Measurements from ENCODE around the gene PLAC9.

The PLAC9 gene

GRCh38 chr10:80186364-80187012 is 54.0 kb downstream of the PLAC9 start:
- no peak for DNase-seq

DNA sequence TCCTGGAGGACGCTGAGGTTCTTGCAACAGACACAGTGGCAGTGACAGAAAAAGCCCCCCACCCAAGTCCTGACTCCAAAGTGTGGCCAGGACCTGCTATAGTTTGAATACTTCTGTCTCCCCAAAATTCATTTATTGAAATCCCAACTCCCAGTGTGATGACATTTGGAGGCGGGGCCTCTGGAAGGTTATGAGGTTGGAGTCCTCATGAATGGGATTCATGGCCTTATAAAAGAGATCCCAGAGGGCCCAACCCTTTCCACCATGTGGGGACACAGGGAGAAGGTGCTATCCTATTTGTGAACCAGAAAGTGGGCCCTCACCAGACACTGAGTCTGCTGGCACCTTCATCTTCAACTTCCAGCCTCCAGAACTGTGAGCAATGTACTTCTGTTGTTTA is 54.5 kb downstream of the PLAC9 start:
- no peak for DNase-seq

DNA sequence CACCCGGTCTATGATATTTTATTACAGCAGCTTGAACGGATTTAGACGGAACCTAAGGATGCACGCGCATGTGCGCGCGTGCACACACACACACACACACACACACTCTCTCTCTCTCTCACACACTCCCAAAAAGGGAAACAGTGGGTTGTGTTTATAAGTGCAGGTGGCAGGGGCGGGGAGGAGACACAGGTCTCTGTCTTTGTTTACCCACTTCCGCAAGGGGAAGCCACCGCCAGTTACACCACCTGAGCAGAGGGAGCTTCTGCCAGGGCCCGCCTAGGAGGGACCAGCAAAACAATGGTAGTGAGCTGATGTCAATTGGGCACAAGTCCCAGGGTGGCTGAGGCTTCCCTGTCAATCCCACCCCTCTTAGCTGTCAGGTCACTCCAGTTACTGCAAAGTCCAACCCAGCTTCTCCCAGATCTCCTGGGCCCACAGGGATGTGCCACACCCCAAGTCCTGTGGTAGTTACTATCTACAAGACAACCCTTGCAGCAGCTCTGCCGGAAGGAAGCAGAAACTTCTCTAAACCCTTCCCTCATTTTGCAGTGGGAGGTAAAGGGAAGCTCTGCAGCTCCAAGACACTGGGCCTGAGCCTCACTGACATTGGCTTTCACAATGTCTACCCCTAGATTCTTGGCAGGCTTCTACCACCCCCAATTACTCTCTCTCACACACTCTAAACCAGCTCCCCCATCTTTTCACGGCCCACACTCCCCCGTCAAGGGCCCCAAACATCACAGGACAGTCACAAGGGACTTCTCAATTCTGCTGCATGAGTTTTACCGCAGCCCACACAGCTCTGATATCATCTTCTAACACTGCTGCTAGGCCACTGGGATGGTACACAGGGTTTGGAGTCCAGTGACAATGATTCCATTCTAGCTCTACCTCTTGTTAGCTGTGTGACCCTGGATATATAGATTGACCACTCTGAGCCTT is 55.2 kb downstream of the PLAC9 start:
- DNase-seq: peak; percentile 90

DNA sequence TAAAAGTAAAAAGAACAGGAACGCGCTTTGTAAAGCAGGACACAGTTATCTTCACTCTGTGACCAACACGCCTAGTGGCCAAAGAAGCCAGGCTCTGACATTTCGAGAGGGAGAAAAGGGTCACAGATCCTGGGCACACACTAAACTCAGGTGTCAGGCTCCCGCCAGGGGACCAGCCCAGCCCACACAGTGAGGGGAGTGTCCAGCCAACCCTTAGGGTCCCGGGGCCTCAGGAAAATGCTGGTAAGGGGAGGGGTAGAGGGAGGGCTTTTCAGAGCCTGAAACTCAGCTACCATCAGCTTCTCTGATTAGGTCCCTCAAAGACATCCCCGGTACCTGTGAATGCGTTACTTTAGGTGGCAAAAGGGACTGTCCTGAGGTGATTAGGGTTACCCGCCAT is 56.2 kb downstream of the PLAC9 start:
- no peak for DNase-seq

GRCh38 chr10:80191589-80192270 is 59.2 kb downstream of the PLAC9 start:
- DNase-seq: peak; percentile 40

DNA sequence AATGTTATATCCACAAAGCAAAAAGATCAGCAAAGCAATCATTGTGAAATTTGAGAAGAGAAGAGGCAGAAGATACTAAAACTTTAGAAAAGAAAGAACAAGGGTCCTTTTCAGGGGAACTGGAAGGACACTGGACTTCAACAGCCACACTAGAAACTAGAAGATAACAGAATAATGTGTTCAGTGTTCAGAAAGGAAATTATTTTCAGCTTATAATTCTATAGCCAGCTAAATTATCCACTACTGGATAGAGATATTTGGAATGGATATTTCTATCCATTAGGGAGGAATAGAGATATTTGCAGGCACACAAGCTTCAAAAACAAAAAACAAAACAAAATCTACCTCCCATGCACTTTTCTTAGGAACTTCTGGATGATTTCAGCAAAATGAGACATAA is 60.0 kb downstream of the PLAC9 start:
- no peak for DNase-seq

GRCh38 chr10:80194373-80195045 is 62.0 kb downstream of the PLAC9 start:
- DNase-seq: no peak

Data from CD4-positive, alpha-beta T cell treated with Interleukin-12 subunit alpha and Interleukin-12 subunit beta, for 1 hour (primary cell).